Sciatic nerve (tissue), 2 donors: ENCODE data around the gene TPRA1. TPM values are rescaled to one million over a fixed set of nuclear protein-coding genes. Genes with fewer than 3 reads are reported as not detected.
"Not testable (repeated sequence)": the region's sequence is repeated elsewhere in the genome, so short reads cannot be mapped to it uniquely, and the experiment has no call there.

ENCODE experiments used
- ATAC-seq: fragments of 200-7000 bp; cut with Tn5 transposase; one replicate; pipeline ENCODE4 v1.9.1; 2020; ENCODE audit warnings: mild to moderate bottlenecking, moderate library complexity
- DNase-seq: peaks from one replicate; pipeline ENCODE4 v3.0.0-alpha.2; 2020; ENCODE audit warnings: low spot score
- intact Hi-C: fragments of 100-400 bp; cut with DNase I; formaldehyde crosslinking; loops from one replicate; pipeline ENCODE4 v1.14.2; 2022
- total RNA-seq: library from RNA; stranded (reverse); fragmentation: NEBNext Ultra II Directional; extraction: Animal tissue kit (Norgen Biotek cat#: 25700); gene quantifications from one replicate; pipeline ENCODE4 v1.2.1, GENCODE V29; 2021
- donor health status: DM: no; HTN: no; CAD: no.
- donor health status: DM: no; HTN: no; CAD: no.

TPRA1 gene
- total RNA-seq, 1 donor from 2014 or later = 31.3 TPM

DNA sequence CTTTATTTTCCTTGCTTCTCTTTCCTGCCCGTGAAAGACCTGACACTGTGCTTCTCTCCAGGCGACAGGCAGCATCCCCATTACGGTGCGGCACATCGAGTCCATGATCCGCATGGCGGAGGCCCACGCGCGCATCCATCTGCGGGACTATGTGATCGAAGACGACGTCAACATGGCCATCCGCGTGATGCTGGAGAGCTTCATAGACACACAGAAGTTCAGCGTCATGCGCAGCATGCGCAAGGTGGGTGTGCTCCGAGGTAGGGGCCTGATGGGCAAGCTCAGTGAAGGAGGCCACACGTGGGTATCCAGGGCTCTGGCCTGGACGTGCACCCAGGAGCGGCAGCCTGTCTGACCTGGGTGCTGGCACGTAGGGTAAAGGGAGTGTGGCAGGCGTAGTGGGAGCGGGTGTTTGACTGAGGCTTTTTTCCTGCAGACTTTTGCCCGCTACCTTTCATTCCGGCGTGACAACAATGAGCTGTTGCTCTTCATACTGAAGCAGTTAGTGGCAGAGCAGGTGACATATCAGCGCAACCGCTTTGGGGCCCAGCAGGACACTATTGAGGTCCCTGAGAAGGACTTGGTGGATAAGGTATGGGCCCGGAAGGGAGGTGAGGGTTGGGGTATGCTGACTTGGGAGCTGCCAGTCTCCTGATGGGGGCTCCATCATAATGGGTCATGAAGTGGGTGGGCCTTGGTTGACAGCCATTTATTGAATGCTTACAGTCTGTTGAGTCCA, 30.3 kb upstream of the TPRA1 start:
- ATAC-seq (no peak), DNase-seq (no peak)
- intact Hi-C loops = no loop called here

DNA sequence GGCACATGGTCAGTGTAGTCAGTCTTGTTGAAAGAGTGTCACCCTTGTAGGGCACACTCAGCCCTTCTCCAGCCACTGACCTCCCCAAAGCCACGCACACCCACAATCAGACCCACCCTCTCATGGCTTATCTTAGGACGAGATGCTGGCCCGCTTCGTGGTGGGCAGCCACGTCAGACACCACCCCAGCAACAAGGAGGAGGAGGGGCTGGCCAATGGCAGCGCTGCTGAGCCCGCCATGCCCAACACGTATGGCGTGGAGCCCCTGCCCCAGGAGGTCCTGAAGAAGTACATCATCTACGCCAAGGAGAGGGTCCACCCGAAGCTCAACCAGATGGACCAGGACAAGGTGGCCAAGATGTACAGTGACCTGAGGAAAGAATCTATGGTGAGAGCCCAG, 28.4 kb upstream of the TPRA1 start:
- DNase-seq = no peak
- intact Hi-C loops = no loop called here
- no peak for ATAC-seq

DNA sequence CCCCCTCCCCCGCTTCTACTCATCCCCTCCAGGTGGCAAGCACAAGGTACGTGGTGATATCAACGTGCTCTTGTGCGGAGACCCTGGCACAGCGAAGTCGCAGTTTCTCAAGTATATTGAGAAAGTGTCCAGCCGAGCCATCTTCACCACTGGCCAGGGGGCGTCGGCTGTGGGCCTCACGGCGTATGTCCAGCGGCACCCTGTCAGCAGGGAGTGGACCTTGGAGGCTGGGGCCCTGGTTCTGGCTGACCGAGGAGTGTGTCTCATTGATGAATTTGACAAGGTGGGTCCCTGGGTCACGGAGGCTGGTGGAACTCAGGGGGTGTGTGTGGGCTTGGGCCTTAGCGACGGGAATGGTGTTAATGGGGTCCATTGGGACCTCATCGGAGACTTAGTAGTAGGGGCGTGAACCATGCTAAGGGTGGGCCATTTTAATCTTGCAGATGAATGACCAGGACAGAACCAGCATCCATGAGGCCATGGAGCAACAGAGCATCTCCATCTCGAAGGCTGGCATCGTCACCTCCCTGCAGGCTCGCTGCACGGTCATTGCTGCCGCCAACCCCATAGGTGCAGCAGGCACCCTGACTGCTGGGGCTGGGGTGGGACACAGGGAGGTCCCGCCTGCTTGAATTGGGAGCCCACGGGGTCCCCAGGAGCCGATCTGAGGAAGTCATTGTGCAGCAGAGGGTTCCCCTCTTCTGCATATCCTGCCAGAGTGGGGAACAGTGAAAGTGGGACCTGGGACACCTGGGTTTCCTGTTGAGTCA, 26.5 kb upstream of the TPRA1 start:
- no peak for ATAC-seq

DNA sequence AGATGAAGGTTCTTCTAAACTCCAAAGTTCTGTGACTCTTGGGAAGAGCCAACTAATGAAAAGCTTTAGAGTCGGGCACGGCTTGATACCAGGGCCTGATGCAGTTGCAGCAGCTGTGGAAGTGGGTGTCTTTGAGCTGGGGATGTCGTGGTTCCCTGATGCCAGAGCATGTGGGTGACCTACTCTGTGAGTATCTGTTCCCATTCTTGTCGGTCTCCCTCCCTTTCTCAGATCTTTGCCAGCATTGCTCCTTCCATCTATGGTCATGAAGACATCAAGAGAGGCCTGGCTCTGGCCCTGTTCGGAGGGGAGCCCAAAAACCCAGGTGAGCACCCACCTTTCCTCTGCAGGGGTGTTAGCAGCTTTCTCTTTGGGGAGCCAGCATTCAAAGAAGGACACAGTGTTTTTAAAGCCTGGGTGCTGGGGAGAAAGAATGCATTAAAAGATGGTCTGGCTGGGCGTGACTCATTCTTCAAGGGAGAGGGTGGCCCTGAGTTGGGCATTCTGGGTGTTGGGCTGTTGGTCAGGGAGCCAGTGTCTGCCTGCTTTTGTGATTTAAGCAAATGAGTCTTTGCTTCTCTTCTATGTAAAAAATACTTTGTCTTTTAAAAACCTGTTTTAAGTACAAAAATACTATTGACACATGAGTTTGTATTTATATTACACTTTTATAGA, 25.2 kb upstream of the TPRA1 start:
- DNase-seq = no peak
- ATAC-seq = no peak
- intact Hi-C loops = no loop called here

More for the DNA sequence above, 26.5 kb upstream of the TPRA1 start:
- no peak for DNase-seq
- intact Hi-C loops = no loop called here

DNA sequence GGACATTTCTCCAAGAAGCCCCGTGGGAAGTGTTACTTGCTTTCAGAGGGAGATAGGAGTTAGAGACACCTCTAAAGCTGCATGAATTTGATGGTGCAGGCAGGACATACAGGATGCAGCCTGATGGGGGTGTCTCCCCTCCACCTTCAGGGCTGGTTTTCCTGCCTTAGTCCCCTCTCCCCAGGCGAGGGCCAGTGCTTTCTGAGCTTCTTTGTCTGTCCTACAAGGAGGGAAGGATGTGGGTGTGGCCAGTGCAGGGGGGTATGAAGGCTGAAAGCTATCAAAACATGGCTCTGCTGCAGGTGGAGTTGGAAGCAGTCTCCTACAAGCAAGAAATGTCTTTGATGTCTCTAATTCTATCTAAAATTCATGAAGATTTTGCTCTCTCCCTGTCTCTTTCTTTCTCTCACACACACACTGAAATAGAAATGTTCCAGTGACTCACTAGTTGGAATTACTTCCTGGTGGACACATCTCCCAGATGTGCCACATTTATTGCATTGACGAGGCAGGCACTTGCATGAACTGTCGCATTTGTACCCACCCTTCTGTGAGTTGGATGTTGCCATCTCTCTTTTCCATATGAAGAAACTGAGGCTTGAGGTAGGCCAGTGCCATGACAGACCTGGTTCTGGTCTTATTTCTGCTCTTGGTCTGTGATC, 24.5 kb upstream of the TPRA1 start:
- no peak for ATAC-seq
- no peak for DNase-seq
- intact Hi-C loops = no loop called here

DNA sequence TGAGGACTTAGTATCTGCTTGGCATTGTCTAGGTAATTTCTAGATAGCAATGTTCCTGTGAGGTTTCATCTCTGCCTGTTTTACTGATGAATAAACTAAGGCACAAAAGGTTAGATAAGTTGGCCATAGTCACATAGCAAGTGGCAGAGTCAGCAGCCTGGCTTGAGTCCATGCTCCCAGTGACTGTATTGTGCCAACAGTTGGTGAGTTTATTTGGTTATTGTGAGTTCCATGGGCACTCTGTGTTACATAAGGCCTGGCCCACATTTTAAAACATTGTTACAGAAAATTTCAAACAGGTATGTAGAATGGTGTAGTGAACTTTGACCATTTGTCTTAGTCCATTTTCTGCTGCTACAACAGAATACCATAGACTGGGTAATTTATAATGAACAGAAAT, 22.9 kb upstream of the TPRA1 start:
- DNase-seq = no peak
- intact Hi-C loops = no loop called here
- no peak for ATAC-seq

DNA sequence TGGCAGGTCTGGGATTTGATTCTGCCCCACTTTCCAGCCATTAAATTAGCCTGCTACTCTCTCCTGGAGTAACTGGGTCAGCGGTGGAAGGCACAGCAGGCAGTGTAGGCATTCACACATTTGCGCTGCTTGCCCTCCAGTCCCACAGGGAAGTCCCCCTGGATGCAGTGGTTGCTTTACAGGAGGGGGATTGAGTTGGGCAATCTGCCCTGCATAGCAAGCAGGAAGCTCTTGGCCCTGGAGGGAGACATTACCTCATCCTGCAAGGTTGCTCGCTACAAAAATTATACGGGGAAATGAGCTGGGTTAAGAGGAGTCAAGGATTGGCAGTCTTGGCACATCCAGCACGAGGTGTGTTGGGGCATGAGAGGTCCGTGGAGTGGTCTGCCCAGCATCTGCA, 22.4 kb upstream of the TPRA1 start:
- ATAC-seq (no peak), DNase-seq (no peak)
- intact Hi-C loops = no loop called here

DNA sequence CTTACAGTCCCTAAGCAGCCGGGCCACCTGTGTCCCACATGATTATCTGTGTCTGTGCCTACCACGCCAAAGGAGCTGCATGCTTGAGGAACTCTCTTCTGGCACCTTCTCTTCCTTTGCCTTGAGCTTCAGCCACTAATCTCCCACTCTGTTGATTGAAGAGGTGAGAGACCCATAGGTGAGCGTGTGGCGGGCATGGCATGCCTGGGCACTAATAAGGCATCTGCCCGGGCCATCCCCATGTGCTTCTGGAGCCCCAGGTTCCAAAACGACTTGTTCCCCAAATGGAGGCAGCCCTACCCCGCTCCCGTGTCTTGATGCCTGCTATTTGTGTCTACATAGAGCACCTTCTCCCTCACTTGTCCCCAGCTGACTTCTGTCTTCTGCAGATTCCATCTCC, 20.7 kb upstream of the TPRA1 start:
- no peak for DNase-seq
- intact Hi-C loops = no loop called here
- no peak for ATAC-seq

DNA sequence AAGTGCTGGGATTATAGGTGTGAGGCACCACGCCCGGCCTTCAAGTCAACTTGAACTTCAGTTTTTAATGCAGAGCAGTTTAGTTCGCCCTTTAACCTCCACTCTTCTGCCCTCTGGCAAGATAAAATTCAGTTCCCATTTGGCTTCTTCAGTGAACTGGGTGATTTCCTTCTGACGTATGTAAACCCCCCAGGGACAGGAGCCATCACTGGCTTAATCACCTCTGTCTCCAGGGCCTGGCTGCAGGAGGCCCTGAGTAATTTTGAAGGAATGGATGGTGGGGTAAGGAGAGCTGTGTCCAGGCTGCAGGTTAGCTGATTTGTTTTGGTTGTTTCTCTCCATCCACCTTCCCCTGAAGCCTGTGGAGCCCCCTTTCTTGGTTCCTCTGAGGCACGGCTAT, 19.6 kb upstream of the TPRA1 start:
- intact Hi-C loops = no loop called here
- ATAC-seq (no peak), DNase-seq (no peak)

DNA sequence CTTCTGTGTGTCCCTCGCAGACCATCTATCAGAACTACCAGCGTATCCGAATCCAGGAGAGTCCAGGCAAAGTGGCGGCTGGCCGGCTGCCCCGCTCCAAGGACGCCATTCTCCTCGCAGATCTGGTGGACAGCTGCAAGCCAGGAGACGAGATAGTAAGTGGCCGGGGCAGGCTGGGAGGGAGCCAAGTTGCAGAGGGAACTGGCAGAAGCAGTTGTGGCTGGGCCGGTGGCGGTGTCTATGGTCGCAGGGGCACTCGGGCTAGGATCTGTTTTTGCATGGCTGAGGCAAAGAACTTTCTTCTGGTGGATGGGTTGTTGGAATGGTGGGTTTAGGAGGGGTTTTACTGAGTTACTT, 17.8 kb upstream of the TPRA1 start:
- no peak for DNase-seq
- intact Hi-C loops = no loop called here
- ATAC-seq = no peak

DNA sequence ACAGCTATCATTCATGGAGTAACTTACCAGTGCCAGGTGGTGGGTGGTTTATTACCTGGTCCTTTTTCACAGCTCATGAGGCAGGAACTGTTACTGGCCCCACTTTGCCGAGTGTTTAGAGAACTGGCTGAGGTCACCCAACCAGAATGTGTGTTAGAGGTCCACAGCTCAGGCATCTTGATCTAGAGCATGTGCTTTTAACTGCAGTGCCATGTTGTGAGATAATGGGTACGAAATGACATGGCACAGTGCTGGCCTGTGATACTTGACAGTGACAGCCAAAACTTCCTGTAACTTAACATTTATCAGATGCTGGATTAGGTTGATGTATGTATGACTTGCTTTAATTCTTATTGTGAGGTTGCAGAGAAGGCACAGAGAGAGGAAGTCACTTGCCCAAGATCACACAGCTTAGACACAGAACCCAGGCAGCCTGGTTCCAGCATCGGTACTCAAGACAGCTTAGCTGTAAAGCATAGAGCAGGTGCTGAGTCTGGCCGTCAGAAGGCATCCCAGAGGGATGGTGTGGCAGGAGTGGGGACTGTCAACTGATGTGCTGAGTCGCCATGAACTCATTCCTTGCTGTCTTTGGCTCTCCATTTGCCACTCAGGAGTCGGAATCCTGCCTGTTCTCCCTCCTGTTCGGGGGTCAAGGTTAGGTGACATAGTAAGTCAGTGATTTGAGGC, 17.3 kb upstream of the TPRA1 start:
- intact Hi-C loops = no loop called here
- ATAC-seq = no peak

DNA sequence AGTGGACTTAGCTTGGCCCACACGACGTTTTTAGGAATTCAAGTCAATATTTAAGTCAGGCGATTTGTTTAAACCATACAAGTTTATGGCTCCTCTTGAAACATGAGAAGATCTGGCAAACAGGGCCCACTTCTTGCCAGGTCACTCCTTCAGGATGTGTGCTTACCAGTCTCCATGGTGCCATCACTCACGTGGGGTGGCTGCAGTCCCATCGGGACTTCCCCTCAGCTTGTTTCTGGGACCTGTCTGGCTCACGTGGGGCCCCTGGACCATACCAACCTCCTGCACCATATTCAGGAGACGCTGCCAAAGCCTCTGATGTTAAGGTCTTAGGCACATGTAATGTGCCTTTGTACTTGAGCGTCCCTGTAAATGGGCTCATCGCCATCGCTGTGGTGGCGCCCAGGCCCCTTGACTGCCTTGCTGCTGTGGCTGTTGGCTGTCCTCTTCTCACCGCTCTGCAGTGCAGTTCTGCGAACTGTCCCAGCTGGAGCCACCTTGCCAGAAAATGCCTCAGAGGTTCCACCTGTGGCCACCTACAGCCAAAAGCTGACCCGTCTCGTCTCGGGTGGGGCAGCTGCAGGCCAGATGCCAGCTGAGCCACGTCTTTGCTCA, 16.6 kb upstream of the TPRA1 start:
- intact Hi-C loops = no loop called here
- no peak for ATAC-seq
- no peak for DNase-seq

More for the DNA sequence above, 17.3 kb upstream of the TPRA1 start:
- no peak for DNase-seq

DNA sequence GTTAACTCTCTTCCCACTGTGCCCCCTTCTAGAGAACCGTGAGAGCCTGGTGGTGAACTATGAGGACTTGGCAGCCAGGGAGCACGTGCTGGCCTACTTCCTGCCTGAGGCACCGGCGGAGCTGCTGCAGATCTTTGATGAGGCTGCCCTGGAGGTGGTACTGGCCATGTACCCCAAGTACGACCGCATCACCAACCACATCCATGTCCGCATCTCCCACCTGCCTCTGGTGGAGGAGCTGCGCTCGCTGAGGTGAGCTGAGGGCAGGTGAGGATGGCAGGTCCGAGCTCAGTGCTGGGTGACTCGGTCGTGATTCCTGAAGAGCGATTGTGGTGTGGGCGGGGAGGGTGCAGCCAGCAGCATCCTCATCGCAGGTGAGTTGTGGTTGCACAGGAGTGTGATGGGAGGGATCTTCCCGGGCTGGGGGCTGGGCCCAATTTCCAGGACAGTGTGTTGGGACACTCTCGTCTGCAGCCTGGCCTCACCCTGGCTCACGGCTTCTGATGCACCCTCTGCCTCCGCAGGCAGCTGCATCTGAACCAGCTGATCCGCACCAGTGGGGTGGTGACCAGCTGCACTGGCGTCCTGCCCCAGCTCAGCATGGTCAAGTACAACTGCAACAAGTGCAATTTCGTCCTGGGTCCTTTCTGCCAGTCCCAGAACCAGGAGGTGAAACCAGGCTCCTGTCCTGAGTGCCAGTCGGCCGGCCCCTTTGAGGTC, 15.7 kb upstream of the TPRA1 start:
- DNase-seq (no peak), ATAC-seq (no peak)
- intact Hi-C loops = no loop called here

DNA sequence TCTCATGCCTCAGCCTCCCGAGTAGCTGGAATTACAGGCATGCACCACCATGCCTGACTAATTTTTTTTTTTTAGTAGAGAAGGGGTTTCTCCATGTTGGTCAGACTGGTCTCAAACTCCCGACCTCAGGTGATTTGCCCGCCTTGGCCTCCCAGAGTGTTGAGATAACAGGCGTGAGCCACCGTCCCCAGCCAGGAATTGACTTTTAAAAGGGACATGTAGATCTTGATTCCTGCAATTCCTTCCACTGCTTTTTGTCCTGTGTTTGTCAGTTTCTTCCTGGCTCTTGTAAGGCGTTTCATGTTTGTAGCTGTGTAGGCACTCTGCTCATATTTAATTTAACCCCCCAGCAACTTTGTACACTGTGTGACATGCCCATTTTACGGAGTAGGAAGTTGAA, 15.0 kb upstream of the TPRA1 start:
- ATAC-seq, intact Hi-C loops, DNase-seq: not testable (repeated sequence)

DNA sequence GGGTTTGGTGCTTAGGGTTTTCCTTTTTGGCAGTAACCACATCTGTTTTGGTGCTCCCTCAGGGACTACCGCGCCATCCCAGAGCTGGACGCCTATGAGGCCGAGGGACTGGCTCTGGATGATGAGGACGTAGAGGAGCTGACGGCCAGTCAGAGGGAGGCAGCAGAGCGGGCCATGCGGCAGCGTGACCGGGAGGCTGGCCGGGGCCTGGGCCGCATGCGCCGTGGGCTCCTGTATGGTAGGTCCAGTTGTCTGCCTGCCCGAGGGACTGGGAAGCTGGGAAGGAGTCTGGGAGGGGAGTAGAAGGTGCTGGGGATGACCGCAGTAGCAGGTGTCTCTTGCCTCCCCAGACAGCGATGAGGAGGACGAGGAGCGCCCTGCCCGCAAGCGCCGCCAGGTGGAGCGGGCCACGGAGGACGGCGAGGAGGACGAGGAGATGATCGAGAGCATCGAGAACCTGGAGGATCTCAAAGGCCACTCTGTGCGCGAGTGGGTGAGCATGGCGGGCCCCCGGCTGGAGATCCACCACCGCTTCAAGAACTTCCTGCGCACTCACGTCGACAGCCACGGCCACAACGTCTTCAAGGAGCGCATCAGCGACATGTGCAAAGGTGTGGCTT, 14.1 kb upstream of the TPRA1 start:
- no peak for ATAC-seq
- intact Hi-C loops = no loop called here
- no peak for DNase-seq

DNA sequence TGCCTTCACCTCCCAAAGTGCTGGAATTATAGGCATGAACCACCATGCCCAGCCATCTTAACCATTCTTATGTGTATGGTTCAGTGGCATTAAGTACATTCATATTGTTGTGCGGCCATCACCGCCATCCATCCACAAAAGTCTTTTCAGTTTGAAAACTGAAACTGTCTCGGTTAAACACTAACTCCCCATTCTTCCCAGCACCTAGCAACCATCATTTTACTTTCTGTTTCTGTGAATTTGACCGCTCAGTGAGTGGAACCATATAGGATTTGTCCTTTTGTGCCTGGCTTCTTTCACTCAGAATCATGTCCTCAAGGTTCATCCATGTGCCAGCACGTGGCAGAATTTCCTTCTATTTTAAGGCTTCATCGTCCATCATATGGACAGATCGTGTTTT, 13.5 kb upstream of the TPRA1 start:
- no peak for DNase-seq
- ATAC-seq = no peak
- intact Hi-C loops = no loop called here

DNA sequence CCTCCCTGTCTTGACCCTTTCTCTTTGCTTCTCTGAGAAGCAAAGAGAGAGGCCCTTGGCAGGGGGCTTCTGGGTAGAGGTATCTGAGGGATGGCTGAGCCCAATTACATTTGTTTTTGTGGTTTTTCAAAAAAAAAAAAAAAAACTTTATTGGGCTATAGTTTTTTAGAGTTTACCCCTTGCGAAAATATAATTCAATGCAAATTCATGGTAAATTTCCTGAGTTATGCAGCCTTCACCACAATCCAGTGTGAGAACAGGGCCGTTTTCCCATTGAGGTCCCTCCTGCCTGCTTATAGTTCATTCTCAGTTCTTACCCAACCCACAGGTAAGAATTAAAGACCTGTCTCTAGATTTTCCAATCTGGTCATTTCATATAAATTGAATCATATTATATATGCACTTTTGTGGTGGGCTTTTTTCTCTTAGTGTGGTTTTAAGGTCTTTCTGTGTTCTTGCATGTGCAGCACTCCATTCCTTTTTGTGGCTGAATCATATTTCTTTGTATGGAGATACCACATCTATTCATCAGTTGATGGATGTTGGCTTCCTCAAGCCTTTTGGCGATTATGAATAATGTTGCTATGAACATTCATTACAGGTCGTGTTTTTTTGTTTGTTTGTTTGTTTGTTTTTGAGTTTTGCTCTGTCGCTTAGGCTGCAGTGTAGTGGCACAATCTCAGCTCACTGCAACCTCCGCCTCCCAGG, 10.4 kb upstream of the TPRA1 start:
- intact Hi-C loops = no loop called here
- ATAC-seq (no peak), DNase-seq (no peak)
